Measurements from ENCODE around the gene STC2.

The STC2 gene

GRCh38 chr5:173299820-173300219 is 28.4 kb downstream of the STC2 start:
- H3K9me3 ChIP-seq (ENCODE audit: severe bottlenecking): no peaks in the 10 kb centered on the region
- no peak overlapping the region for H3K4me3 ChIP-seq (ENCODE audit: severe bottlenecking)
- no peaks in the 10 kb centered on the region for H3K36me3 ChIP-seq (ENCODE audit: low read depth)
- H3K27ac ChIP-seq (ENCODE audit: poor library complexity, severe bottlenecking): no peak overlapping the region
- peaks cover 15% of the 10 kb centered on the region for H3K4me1 ChIP-seq (ENCODE audit: insufficient read depth, poor library complexity, severe bottlenecking)
- no peak for ATAC-seq (ENCODE audit: low read depth)
- no peaks in the 10 kb centered on the region for H3K27me3 ChIP-seq (ENCODE audit: insufficient read depth, poor library complexity, severe bottlenecking)
- no peak for DNase-seq (ENCODE audit: low spot score)
- TF ChIP-seq CTCF (IDR thresholded peaks at IDR 0.05; ENCODE audit: poor library complexity, severe bottlenecking): no peak

- ATAC-seq (ENCODE audit: low read depth): no peak
- no peak overlapping the region for H3K4me3 ChIP-seq (ENCODE audit: severe bottlenecking)
- H3K27ac ChIP-seq (ENCODE audit: poor library complexity, severe bottlenecking): no peak overlapping the region
- no peaks in the 10 kb centered on the region for H3K36me3 ChIP-seq (ENCODE audit: low read depth)
- no peak for DNase-seq (ENCODE audit: low spot score)
- TF ChIP-seq CTCF (IDR thresholded peaks at IDR 0.05; ENCODE audit: poor library complexity, severe bottlenecking): no peak
- H3K9me3 ChIP-seq (ENCODE audit: severe bottlenecking): no peaks in the 10 kb centered on the region
- peaks cover 20% of the 10 kb centered on the region for H3K4me1 ChIP-seq (ENCODE audit: insufficient read depth, poor library complexity, severe bottlenecking)
- no peaks in the 10 kb centered on the region for H3K27me3 ChIP-seq (ENCODE audit: insufficient read depth, poor library complexity, severe bottlenecking)
These were observed 29.8 kb downstream of the STC2 start for GRCh38 chr5:173298213-173298926.

GRCh38 chr5:173297813-173298212 is 30.4 kb downstream of the STC2 start:
- Histone ChIP-seq H3K4me3 (ENCODE audit: severe bottlenecking) (no peak overlapping the region), H3K36me3 (ENCODE audit: low read depth) (no peaks in the 10 kb centered on the region), H3K27me3 (ENCODE audit: insufficient read depth, poor library complexity, severe bottlenecking) (no peaks in the 10 kb centered on the region), H3K9me3 (ENCODE audit: severe bottlenecking) (no peaks in the 10 kb centered on the region), H3K4me1 (ENCODE audit: insufficient read depth, poor library complexity, severe bottlenecking) (peaks cover 23% of the 10 kb centered on the region), H3K27ac (ENCODE audit: poor library complexity, severe bottlenecking) (no peak overlapping the region)
- ATAC-seq (ENCODE audit: low read depth): no peak
- no peak for TF ChIP-seq CTCF (IDR thresholded peaks at IDR 0.05; ENCODE audit: poor library complexity, severe bottlenecking)
- DNase-seq (ENCODE audit: low spot score): no peak

GRCh38 chr5:173296737-173297676 is 31.2 kb downstream of the STC2 start:
- DNase-seq (ENCODE audit: low spot score) (no peak), ATAC-seq (ENCODE audit: low read depth) (no peak)
- no peak overlapping the region for H3K27ac ChIP-seq (ENCODE audit: poor library complexity, severe bottlenecking)
- H3K36me3 ChIP-seq (ENCODE audit: low read depth): no peaks in the 10 kb centered on the region
- H3K4me1 ChIP-seq (ENCODE audit: insufficient read depth, poor library complexity, severe bottlenecking): peaks cover 23% of the 10 kb centered on the region
- no peaks in the 10 kb centered on the region for H3K27me3 ChIP-seq (ENCODE audit: insufficient read depth, poor library complexity, severe bottlenecking)
- H3K4me3 ChIP-seq (ENCODE audit: severe bottlenecking): no peak overlapping the region
- no peaks in the 10 kb centered on the region for H3K9me3 ChIP-seq (ENCODE audit: severe bottlenecking)
- TF ChIP-seq CTCF (IDR thresholded peaks at IDR 0.05; ENCODE audit: poor library complexity, severe bottlenecking): no peak
